SK-N-SH (cell line): ENCODE data around the gene LRRIQ1.
"Not testable (repeated sequence)": the region's sequence is repeated elsewhere in the genome, so short reads cannot be mapped to it uniquely, and the experiment has no call there.

Experiments used
- EP300 ChIP-seq, 2 experiments: IDR thresholded peaks; 2 replicates each; pipeline versions ENCODE4 v1.4.0 to v1.6.1; 2012; ENCODE audit warnings: borderline replicate concordance in 1 of 2, low read depth in 1 of 2, low read length in 1 of 2
- TCF12 ChIP-seq: IDR thresholded peaks from 2 replicates; pipeline ENCODE4 v1.4.0; 2012
- TEAD4 ChIP-seq: IDR thresholded peaks from 2 replicates; pipeline ENCODE4 v1.4.0; 2012; ENCODE audit warnings: mild to moderate bottlenecking, borderline replicate concordance; ENCODE audit not compliant: insufficient read depth
- TF ChIP-seq, protein P1 (sequence below): IDR thresholded peaks from 2 replicates; pipeline ENCODE4 v1.4.0; 2012; ENCODE audit warnings: low read depth, borderline replicate concordance
- TF ChIP-seq, protein P2 (sequence below): fragments of 200-600 bp; sonication (generic); IDR thresholded peaks from 2 replicates; pipeline ENCODE4 v1.6.1; 2017; ENCODE audit warnings: antibody characterized with exemption, mild to moderate bottlenecking, moderate library complexity

DNA sequence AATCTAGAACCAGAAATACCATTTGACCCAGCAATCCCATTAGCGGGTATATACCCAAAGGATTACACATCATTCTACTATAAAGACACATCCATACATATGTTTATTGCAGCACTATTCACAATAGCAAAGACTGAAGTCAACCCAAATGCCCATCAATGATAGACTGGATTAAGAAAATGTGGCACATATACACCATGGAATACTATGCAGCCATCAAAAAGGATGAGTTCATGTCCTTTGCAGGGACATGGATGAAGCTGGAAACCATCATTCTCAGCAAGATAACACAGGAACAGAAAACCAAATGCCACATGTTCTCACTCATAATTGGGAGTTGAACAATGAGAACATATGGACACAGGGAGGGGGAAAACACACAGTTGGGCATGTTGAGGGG, 188.2 kb downstream of the LRRIQ1 start:
- TF ChIP-seq, protein P1, sequence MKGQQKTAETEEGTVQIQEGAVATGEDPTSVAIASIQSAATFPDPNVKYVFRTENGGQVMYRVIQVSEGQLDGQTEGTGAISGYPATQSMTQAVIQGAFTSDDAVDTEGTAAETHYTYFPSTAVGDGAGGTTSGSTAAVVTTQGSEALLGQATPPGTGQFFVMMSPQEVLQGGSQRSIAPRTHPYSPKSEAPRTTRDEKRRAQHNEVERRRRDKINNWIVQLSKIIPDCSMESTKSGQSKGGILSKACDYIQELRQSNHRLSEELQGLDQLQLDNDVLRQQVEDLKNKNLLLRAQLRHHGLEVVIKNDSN = not testable (repeated sequence)
- TF ChIP-seq TEAD4; EP300 (IDR thresholded peaks at IDR 0.05; ENCODE audit: borderline replicate concordance in 1 of 2, low read depth in 1 of 2, low read length in 1 of 2); TCF12: not testable (repeated sequence)
- TF ChIP-seq, protein P2, sequence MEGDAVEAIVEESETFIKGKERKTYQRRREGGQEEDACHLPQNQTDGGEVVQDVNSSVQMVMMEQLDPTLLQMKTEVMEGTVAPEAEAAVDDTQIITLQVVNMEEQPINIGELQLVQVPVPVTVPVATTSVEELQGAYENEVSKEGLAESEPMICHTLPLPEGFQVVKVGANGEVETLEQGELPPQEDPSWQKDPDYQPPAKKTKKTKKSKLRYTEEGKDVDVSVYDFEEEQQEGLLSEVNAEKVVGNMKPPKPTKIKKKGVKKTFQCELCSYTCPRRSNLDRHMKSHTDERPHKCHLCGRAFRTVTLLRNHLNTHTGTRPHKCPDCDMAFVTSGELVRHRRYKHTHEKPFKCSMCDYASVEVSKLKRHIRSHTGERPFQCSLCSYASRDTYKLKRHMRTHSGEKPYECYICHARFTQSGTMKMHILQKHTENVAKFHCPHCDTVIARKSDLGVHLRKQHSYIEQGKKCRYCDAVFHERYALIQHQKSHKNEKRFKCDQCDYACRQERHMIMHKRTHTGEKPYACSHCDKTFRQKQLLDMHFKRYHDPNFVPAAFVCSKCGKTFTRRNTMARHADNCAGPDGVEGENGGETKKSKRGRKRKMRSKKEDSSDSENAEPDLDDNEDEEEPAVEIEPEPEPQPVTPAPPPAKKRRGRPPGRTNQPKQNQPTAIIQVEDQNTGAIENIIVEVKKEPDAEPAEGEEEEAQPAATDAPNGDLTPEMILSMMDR = not testable (repeated sequence)
